Mucosa of stomach (tissue), 1 donor: ENCODE results near the gene MCC.

Source experiments
- H3K27me3 ChIP-seq: one replicate; pipeline ENCODE4 v1.7.0; 2013; ENCODE audit warnings: mild to moderate bottlenecking, low read length; ENCODE audit not compliant: control insufficient read depth, insufficient read depth
- H3K36me3 ChIP-seq: one replicate; pipeline ENCODE4 v1.7.0; 2013; ENCODE audit warnings: low read length; ENCODE audit not compliant: control insufficient read depth, insufficient read depth
- H3K4me1 ChIP-seq: one replicate; pipeline ENCODE4 v1.7.0; 2013; ENCODE audit warnings: mild to moderate bottlenecking, low read length; ENCODE audit not compliant: control insufficient read depth, insufficient read depth
- H3K4me3 ChIP-seq: one replicate; pipeline ENCODE4 v1.7.0; 2013; ENCODE audit warnings: low read length
- H3K9ac ChIP-seq: one replicate; pipeline ENCODE4 v1.7.0; 2013; ENCODE audit warnings: mild to moderate bottlenecking, low read length, moderate library complexity
- H3K9me3 ChIP-seq: one replicate; pipeline ENCODE4 v1.7.0; 2013; ENCODE audit warnings: mild to moderate bottlenecking, low read length, moderate library complexity; ENCODE audit not compliant: control insufficient read depth
- donor health status: Pancreatic carcinoma.

The MCC gene

GRCh38 chr5:113192541-113192940 is 295.7 kb downstream of the MCC start:
- Histone ChIP-seq H3K9ac (no peak overlapping the region), H3K36me3 (no peaks in the 10 kb centered on the region), H3K9me3 (no peaks in the 10 kb centered on the region), H3K27me3 (no peaks in the 10 kb centered on the region), H3K4me3 (no peak overlapping the region), H3K4me1 (no peaks in the 10 kb centered on the region)

- H3K9ac ChIP-seq, result no peak overlapping the region
- H3K4me3 ChIP-seq, result no peak overlapping the region
- H3K4me1 ChIP-seq, result no peaks in the 10 kb centered on the region
- H3K27me3 ChIP-seq, result no peaks in the 10 kb centered on the region
- H3K9me3 ChIP-seq, result no peaks in the 10 kb centered on the region
- no peaks in the 10 kb centered on the region for H3K36me3 ChIP-seq
Measured at GRCh38 chr5:113190347-113190746, 297.9 kb downstream of the MCC start.

GRCh38 chr5:113189291-113189690 is 299.0 kb downstream of the MCC start:
- no peak overlapping the region for H3K9ac ChIP-seq
- H3K36me3 ChIP-seq, result no peaks in the 10 kb centered on the region
- H3K4me3 ChIP-seq, result no peak overlapping the region
- H3K4me1 ChIP-seq, result no peaks in the 10 kb centered on the region
- no peaks in the 10 kb centered on the region for H3K27me3 ChIP-seq
- H3K9me3 ChIP-seq, result no peaks in the 10 kb centered on the region

GRCh38 chr5:113188436-113188835 is 299.8 kb downstream of the MCC start:
- Histone ChIP-seq H3K36me3 (no peaks in the 10 kb centered on the region), H3K9me3 (no peaks in the 10 kb centered on the region), H3K9ac (no peak overlapping the region), H3K4me1 (no peaks in the 10 kb centered on the region), H3K27me3 (no peaks in the 10 kb centered on the region), H3K4me3 (no peak overlapping the region)

- Histone ChIP-seq H3K4me3 (no peak overlapping the region), H3K9me3 (no peaks in the 10 kb centered on the region), H3K27me3 (no peaks in the 10 kb centered on the region), H3K36me3 (no peaks in the 10 kb centered on the region), H3K4me1 (no peaks in the 10 kb centered on the region), H3K9ac (no peak overlapping the region)
Measured at GRCh38 chr5:113187906-113188305, 300.3 kb downstream of the MCC start.

- Histone ChIP-seq H3K9ac (no peak overlapping the region), H3K36me3 (no peaks in the 10 kb centered on the region), H3K4me1 (no peaks in the 10 kb centered on the region), H3K4me3 (no peak overlapping the region), H3K9me3 (no peaks in the 10 kb centered on the region), H3K27me3 (no peaks in the 10 kb centered on the region)
Measured at GRCh38 chr5:113186061-113186460, 302.2 kb downstream of the MCC start.

- H3K36me3 ChIP-seq, result no peaks in the 10 kb centered on the region
- no peaks in the 10 kb centered on the region for H3K9me3 ChIP-seq
- H3K4me3 ChIP-seq, result no peak overlapping the region
- no peak overlapping the region for H3K9ac ChIP-seq
- H3K27me3 ChIP-seq, result no peaks in the 10 kb centered on the region
- no peaks in the 10 kb centered on the region for H3K4me1 ChIP-seq
Measured at GRCh38 chr5:113183694-113184093, 304.6 kb downstream of the MCC start.

GRCh38 chr5:113182658-113183344 is 305.5 kb downstream of the MCC start:
- no peaks in the 10 kb centered on the region for H3K36me3 ChIP-seq
- H3K4me3 ChIP-seq, result no peak overlapping the region
- H3K4me1 ChIP-seq, result no peaks in the 10 kb centered on the region

GRCh38 chr5:113181853-113182490 is 306.3 kb downstream of the MCC start:
- no peaks in the 10 kb centered on the region for H3K27me3 ChIP-seq

More at GRCh38 chr5:113182658-113183344, 305.5 kb downstream of the MCC start:
- H3K27me3 ChIP-seq, result no peaks in the 10 kb centered on the region
- H3K9me3 ChIP-seq, result no peaks in the 10 kb centered on the region
- H3K9ac ChIP-seq, result no peak overlapping the region

GRCh38 chr5:113181409-113181808 is 306.8 kb downstream of the MCC start:
- Histone ChIP-seq H3K27me3 (no peaks in the 10 kb centered on the region), H3K4me1 (peaks cover 3% of the 10 kb centered on the region), H3K36me3 (no peaks in the 10 kb centered on the region), H3K4me3 (no peak overlapping the region), H3K9me3 (no peaks in the 10 kb centered on the region), H3K9ac (no peak overlapping the region)

More at GRCh38 chr5:113181853-113182490, 306.3 kb downstream of the MCC start:
- H3K4me1 ChIP-seq, result no peaks in the 10 kb centered on the region
- no peak overlapping the region for H3K4me3 ChIP-seq
- no peak overlapping the region for H3K9ac ChIP-seq
- no peaks in the 10 kb centered on the region for H3K9me3 ChIP-seq
- H3K36me3 ChIP-seq, result no peaks in the 10 kb centered on the region

- Histone ChIP-seq H3K4me1 (peaks cover 6% of the 10 kb centered on the region), H3K9ac (no peak overlapping the region), H3K27me3 (no peaks in the 10 kb centered on the region), H3K4me3 (no peak overlapping the region), H3K9me3 (no peaks in the 10 kb centered on the region), H3K36me3 (no peaks in the 10 kb centered on the region)
Measured at GRCh38 chr5:113179156-113179555, 309.1 kb downstream of the MCC start.

- Histone ChIP-seq H3K9me3 (no peaks in the 10 kb centered on the region), H3K36me3 (no peaks in the 10 kb centered on the region), H3K9ac (no peak overlapping the region), H3K27me3 (no peaks in the 10 kb centered on the region), H3K4me1 (peaks cover 6% of the 10 kb centered on the region), H3K4me3 (no peak overlapping the region)
Measured at GRCh38 chr5:113178073-113178779, 310.0 kb downstream of the MCC start.
